HCT116 (cell line): ENCODE data around the gene SUPT20HL1.

Source experiments
- ATF3 ChIP-seq: IDR thresholded peaks from 2 replicates; pipeline ENCODE4 v1.6.1; 2012
- CBX3 ChIP-seq: IDR thresholded peaks from 2 replicates; pipeline ENCODE4 v1.6.1; 2012; ENCODE audit warnings: low read depth
- EGR1 ChIP-seq: IDR thresholded peaks from 2 replicates; pipeline ENCODE4 v1.6.1; 2012; ENCODE audit warnings: low read depth
- EZH2 ChIP-seq: fragments of 200-600 bp; sonication (generic); IDR thresholded peaks from 2 replicates; pipeline ENCODE4 v1.6.1; 2017; ENCODE audit warnings: antibody characterized with exemption, mixed run types
- EZH2phosphoT487 ChIP-seq: fragments of 200-600 bp; IDR thresholded peaks from 2 replicates; pipeline ENCODE4 v1.6.1; 2018; ENCODE audit warnings: antibody characterized with exemption, borderline replicate concordance
- JUND ChIP-seq: IDR thresholded peaks from 2 replicates; pipeline ENCODE4 v1.6.1; 2012
- POLR2A ChIP-seq: IDR thresholded peaks from 2 replicates; pipeline ENCODE4 v1.7.0; 2011; ENCODE audit warnings: borderline replicate concordance; ENCODE audit not compliant: insufficient read depth, insufficient read length; ENCODE audit errors: extremely low read depth
- RAD21 ChIP-seq: IDR thresholded peaks from 2 replicates; pipeline ENCODE4 v1.6.1; 2012; ENCODE audit warnings: low read depth, mild to moderate bottlenecking
- REST ChIP-seq: IDR thresholded peaks from 2 replicates; pipeline ENCODE4 v1.6.1; 2012; ENCODE audit warnings: low read depth
- SIN3A ChIP-seq: IDR thresholded peaks from 2 replicates; pipeline ENCODE4 v1.6.1; 2012; ENCODE audit warnings: low read depth
- SP1 ChIP-seq: IDR thresholded peaks from 2 replicates; pipeline ENCODE4 v1.6.1; 2012; ENCODE audit warnings: low read depth
- SRF ChIP-seq: IDR thresholded peaks from 2 replicates; pipeline ENCODE4 v1.6.1; 2012; ENCODE audit warnings: low read depth
- TF ChIP-seq, protein P1 (sequence below), 3 experiments: fragments of 200-600 bp in 1 of 3; sonication (generic) in 1 of 3; IDR thresholded peaks in 2 of 3; conservative IDR thresholded peaks in 1 of 3; 2 replicates each; pipeline ENCODE4 v1.5.1; 2012 to 2017; ENCODE audit warnings: low read depth in 2 of 3, low read length in 2 of 3, antibody characterized with exemption in 1 of 3, borderline replicate concordance in 1 of 3, control low read depth in 1 of 3, mild to moderate bottlenecking in 1 of 3, mixed read lengths in 1 of 3, mixed run types in 1 of 3, moderate library complexity in 1 of 3; ENCODE audit not compliant: insufficient read depth in 1 of 3

DNA sequence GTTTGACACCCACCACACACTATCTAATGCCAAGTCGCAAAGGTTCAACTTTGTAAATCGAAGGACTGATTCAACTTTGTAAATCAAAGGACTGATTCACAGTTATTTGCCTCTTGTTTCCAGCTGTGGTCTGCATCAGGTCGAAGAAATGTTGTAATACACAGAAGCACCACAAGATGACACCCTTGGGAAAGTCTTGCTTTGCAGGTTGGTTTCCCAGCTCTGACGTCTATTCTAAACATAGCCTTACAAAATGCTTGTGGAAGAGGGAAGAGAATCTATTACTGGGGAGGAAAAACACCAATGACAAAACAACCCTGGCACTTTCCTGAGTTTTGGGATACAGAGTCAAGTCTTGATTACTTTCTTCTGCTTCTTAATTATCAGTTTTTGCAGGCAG lies 35.3 kb downstream of the SUPT20HL1 start:
- TF ChIP-seq EGR1 = no peak
- TF ChIP-seq, protein P1, sequence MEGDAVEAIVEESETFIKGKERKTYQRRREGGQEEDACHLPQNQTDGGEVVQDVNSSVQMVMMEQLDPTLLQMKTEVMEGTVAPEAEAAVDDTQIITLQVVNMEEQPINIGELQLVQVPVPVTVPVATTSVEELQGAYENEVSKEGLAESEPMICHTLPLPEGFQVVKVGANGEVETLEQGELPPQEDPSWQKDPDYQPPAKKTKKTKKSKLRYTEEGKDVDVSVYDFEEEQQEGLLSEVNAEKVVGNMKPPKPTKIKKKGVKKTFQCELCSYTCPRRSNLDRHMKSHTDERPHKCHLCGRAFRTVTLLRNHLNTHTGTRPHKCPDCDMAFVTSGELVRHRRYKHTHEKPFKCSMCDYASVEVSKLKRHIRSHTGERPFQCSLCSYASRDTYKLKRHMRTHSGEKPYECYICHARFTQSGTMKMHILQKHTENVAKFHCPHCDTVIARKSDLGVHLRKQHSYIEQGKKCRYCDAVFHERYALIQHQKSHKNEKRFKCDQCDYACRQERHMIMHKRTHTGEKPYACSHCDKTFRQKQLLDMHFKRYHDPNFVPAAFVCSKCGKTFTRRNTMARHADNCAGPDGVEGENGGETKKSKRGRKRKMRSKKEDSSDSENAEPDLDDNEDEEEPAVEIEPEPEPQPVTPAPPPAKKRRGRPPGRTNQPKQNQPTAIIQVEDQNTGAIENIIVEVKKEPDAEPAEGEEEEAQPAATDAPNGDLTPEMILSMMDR (IDR thresholded peaks at IDR 0.05 in 2 of 3, conservative IDR thresholded peaks at IDR 0.05 in 1 of 3; ENCODE audit: borderline replicate concordance in 1 of 3, insufficient read depth in 1 of 3, low read depth in 2 of 3, low read length in 2 of 3) = peak; percentile 45 to 65 (median 60); a peak in 4 of 6 replicates
- no peak for TF ChIP-seq SIN3A
- no peak for TF ChIP-seq SRF
- TF ChIP-seq RAD21 = peak; percentile 84
- no peak for TF ChIP-seq POLR2A
- no peak for TF ChIP-seq ATF3
- TF ChIP-seq EZH2phosphoT487 = no peak
- no peak for TF ChIP-seq EZH2
- TF ChIP-seq REST = no peak
- TF ChIP-seq JUND = no peak
- no peak for TF ChIP-seq CBX3
- TF ChIP-seq SP1 = no peak
